ENCODE results near the gene TTLL9. TPM values are rescaled to one million over a fixed set of nuclear protein-coding genes. Genes with fewer than 3 reads are reported as not detected.
"Not testable (repeated sequence)": the region's sequence is repeated elsewhere in the genome, so short reads cannot be mapped to it uniquely, and the experiment has no call there.

Gene TTLL9
- total RNA-seq, 1 donor from 2014 or later = 0.24 TPM

GRCh38 chr20:31824125-31824485 is 46.3 kb upstream of the TTLL9 start:
- Mint-ChIP-seq H3K36me3 (ENCODE audit: unreplicated experiment) (no peaks in the 10 kb centered on the region), H3K27me3 (ENCODE audit: unreplicated experiment) (no peaks in the 10 kb centered on the region), H3K4me1 (ENCODE audit: unreplicated experiment) (peaks cover 14% of the 10 kb centered on the region), H3K4me3 (ENCODE audit: unreplicated experiment) (no peak overlapping the region), H3K9me3 (ENCODE audit: unreplicated experiment) (no peaks in the 10 kb centered on the region), H3K27ac (ENCODE audit: unreplicated experiment) (no peak overlapping the region)
- TF ChIP-seq, protein P1, sequence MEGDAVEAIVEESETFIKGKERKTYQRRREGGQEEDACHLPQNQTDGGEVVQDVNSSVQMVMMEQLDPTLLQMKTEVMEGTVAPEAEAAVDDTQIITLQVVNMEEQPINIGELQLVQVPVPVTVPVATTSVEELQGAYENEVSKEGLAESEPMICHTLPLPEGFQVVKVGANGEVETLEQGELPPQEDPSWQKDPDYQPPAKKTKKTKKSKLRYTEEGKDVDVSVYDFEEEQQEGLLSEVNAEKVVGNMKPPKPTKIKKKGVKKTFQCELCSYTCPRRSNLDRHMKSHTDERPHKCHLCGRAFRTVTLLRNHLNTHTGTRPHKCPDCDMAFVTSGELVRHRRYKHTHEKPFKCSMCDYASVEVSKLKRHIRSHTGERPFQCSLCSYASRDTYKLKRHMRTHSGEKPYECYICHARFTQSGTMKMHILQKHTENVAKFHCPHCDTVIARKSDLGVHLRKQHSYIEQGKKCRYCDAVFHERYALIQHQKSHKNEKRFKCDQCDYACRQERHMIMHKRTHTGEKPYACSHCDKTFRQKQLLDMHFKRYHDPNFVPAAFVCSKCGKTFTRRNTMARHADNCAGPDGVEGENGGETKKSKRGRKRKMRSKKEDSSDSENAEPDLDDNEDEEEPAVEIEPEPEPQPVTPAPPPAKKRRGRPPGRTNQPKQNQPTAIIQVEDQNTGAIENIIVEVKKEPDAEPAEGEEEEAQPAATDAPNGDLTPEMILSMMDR (IDR thresholded peaks at IDR 0.05) = no peak
- no peak for DNase-seq (ENCODE audit: extremely low spot score, unreplicated experiment)

GRCh38 chr20:31824554-31825313 is 45.7 kb upstream of the TTLL9 start:
- H3K27me3 Mint-ChIP-seq (ENCODE audit: unreplicated experiment) = no peaks in the 10 kb centered on the region
- no peak overlapping the region for H3K27ac Mint-ChIP-seq (ENCODE audit: unreplicated experiment)
- H3K36me3 Mint-ChIP-seq (ENCODE audit: unreplicated experiment) = no peaks in the 10 kb centered on the region
- TF ChIP-seq, protein P1 (IDR thresholded peaks at IDR 0.05) = no peak
- H3K4me1 Mint-ChIP-seq (ENCODE audit: unreplicated experiment) = peaks cover 14% of the 10 kb centered on the region
- H3K4me3 Mint-ChIP-seq (ENCODE audit: unreplicated experiment) = no peak overlapping the region
- H3K9me3 Mint-ChIP-seq (ENCODE audit: unreplicated experiment) = no peaks in the 10 kb centered on the region
- DNase-seq (ENCODE audit: extremely low spot score, unreplicated experiment) = no peak

DNA sequence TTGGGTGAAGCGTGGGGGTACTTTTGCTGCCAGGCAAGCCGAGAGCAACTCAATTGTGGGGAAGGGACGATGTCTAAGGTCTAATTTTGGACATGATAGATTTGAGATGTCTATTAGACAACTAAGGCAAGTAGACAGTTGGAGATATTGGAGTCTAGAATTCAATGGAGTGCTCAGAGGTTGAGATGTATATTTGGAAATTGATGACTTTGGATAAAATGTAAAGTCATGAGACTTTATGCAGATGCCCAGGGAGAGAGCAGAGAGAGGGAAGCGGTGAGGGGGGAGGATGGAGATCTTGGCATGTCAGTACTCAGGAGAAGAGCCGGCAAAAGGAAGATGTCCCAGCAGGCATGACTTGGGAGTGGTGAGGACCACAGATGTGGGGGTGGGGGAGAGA is 44.4 kb upstream of the TTLL9 start:
- no peak overlapping the region for H3K27ac Mint-ChIP-seq (ENCODE audit: unreplicated experiment)
- H3K27me3 Mint-ChIP-seq (ENCODE audit: unreplicated experiment) = no peaks in the 10 kb centered on the region
- DNase-seq (ENCODE audit: extremely low spot score, unreplicated experiment) = no peak
- H3K9me3 Mint-ChIP-seq (ENCODE audit: unreplicated experiment) = no peaks in the 10 kb centered on the region
- H3K4me1 Mint-ChIP-seq (ENCODE audit: unreplicated experiment) = peaks cover 14% of the 10 kb centered on the region
- H3K36me3 Mint-ChIP-seq (ENCODE audit: unreplicated experiment) = no peaks in the 10 kb centered on the region
- H3K4me3 Mint-ChIP-seq (ENCODE audit: unreplicated experiment) = no peak overlapping the region
- TF ChIP-seq, protein P1 (IDR thresholded peaks at IDR 0.05) = no peak

DNA sequence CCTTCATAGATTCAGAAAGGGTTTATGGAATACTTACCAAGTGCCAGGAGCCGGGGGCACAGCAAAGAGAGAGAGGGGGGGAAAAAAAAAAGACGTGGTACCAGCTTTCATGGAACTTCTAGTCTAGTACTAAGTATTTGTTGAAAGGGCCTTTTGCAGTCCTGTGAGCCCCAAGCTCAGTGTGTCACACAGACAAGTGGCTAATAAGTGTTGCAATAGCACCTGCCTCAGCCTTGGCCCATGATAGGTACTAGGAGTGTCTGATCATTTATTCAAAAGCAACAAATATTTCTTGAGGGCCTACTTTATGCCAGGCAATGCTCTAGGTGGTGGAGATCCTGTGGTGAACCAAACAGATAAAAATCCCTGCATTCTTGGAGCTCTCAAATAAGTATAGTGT is 43.4 kb upstream of the TTLL9 start:
- TF ChIP-seq, protein P1 (IDR thresholded peaks at IDR 0.05) = no peak
- no peaks in the 10 kb centered on the region for H3K36me3 Mint-ChIP-seq (ENCODE audit: unreplicated experiment)
- H3K9me3 Mint-ChIP-seq (ENCODE audit: unreplicated experiment) = no peaks in the 10 kb centered on the region
- peaks cover 9% of the 10 kb centered on the region for H3K4me1 Mint-ChIP-seq (ENCODE audit: unreplicated experiment)
- H3K27ac Mint-ChIP-seq (ENCODE audit: unreplicated experiment) = no peak overlapping the region
- no peaks in the 10 kb centered on the region for H3K27me3 Mint-ChIP-seq (ENCODE audit: unreplicated experiment)
- no peak for DNase-seq (ENCODE audit: extremely low spot score, unreplicated experiment)
- H3K4me3 Mint-ChIP-seq (ENCODE audit: unreplicated experiment) = no peak overlapping the region

DNA sequence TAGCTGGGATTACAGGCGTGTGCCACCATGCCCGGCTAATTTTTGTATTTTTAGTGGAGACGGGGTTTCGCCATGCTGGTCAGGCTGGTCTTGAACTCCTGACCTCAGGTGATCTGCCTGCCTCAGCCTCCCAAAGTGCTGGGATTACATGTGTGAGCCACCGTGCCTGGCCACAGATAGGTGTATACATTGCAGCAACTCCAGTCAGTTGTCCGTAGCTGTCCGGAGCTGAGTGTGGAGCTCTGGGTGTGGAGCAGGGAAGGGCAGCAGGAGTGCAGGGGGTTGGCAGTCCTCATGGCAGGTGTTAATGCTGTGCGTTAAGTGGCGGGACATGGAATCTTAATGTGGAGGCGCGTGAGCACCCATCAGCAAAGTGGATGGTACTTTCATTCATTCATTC is 42.4 kb upstream of the TTLL9 start:
- H3K9me3 Mint-ChIP-seq (ENCODE audit: unreplicated experiment); H3K36me3 Mint-ChIP-seq (ENCODE audit: unreplicated experiment); H3K4me3 Mint-ChIP-seq (ENCODE audit: unreplicated experiment); H3K27me3 Mint-ChIP-seq (ENCODE audit: unreplicated experiment); H3K4me1 Mint-ChIP-seq (ENCODE audit: unreplicated experiment); H3K27ac Mint-ChIP-seq (ENCODE audit: unreplicated experiment); DNase-seq (ENCODE audit: extremely low spot score, unreplicated experiment): not testable (repeated sequence)
